Raji (cell line): Measurements from ENCODE around the gene PRMT3.

Experiments used
- POLR2A ChIP-seq: IDR thresholded peaks from 2 replicates; pipeline ENCODE4 v1.6.1; 2011; ENCODE audit warnings: low read depth, low read length, control low read depth; ENCODE audit not compliant: insufficient read depth

Gene PRMT3

GRCh38 chr11:20368438-20368837 lies 19.1 kb upstream of the PRMT3 start:
- TF ChIP-seq POLR2A = no peak

DNA sequence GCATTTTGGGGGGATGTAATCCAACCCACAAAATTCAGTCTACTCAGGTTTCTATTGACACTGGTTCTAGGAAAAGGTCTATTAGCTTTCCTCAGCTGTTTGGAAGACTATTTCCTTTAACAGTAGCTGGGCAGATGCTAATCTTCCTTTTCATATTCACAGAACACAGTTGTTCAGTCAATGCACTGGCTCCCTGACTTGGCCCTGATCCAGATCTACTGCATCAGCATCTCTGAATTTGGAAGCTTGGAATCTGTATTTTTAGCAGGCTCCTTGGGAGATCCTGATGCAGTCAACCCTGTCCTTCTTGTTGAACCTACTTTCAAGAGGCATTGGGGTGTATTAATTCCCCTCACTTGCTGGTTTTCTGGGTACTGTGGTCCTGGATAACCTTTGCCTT lies 17.7 kb upstream of the PRMT3 start:
- no peak for TF ChIP-seq POLR2A

GRCh38 chr11:20372081-20372626 lies 15.4 kb upstream of the PRMT3 start:
- no peak for TF ChIP-seq POLR2A

DNA sequence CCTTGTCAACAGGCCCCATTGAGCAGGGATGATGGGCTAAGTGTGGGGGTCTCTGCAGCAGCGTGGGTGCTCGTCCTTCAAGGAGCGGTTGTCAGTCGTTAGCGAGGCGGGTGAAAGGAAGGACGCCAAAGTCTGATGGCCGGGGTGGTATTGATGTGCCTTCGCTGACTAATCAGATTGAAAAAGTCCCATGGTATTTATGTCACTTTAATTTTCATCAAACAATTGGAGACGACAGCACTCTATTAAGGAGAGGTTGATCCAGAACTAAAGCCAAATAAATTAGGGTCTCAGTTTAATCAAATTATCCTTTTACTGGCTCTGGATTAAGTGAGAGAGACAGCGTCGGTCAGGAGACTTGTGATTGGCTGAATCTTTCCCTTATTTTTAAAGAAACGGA lies 14.4 kb upstream of the PRMT3 start:
- no peak for TF ChIP-seq POLR2A

DNA sequence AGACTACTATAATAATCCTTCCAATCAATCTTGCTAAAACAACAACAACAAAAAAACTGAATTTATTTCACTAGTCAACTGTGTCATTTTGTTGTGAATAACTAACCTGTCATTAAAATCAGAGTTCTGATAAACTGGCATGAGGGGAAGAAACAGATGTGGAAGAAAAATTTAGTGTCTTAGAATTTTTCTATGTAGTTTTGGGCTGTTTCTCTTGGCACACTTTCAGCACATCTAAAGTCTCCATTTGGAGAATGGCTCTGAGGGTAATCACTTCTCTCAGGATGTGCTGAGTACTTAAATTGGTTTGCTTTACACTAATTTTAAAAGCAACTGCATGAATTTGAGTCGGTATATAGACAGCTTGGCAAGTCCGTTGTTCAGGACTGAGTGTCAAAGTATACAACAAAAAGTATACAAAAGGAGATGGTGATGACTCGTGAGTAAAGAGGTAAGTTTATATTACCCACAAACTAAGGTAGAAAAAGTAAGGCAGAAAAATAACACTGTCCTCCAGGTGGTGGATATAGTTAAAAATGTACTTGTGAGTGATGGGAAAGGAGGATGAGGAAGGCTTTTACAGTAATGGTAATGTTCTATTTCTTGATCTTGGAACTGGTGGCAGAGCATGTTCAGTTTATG lies 13.8 kb upstream of the PRMT3 start:
- TF ChIP-seq POLR2A = no peak

DNA sequence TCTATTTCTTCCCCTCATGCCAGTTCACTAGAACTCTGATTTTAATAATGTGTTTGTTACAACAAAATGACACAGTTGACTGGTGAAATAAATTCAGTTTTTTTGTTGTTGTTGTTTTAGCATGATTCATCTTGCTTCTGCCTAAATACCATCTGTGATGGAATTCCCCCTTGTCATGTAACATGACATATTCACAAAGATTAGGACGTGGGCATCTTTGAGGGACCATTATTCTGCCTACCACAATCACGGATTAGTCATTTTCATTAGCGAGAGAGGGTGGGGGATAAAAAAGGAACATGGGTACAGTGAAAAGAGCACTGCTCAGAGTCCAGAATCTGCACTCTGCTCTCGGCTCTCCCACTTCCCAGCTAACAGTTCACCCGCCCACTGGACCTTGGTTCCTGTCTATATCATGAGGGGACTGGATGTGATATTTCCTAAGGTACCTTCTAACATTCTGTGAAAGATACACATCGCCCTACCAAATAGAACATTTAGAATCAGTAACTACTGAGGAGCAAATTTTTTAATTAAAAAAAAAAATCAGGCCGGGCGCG lies 12.7 kb upstream of the PRMT3 start:
- TF ChIP-seq POLR2A = no peak

DNA sequence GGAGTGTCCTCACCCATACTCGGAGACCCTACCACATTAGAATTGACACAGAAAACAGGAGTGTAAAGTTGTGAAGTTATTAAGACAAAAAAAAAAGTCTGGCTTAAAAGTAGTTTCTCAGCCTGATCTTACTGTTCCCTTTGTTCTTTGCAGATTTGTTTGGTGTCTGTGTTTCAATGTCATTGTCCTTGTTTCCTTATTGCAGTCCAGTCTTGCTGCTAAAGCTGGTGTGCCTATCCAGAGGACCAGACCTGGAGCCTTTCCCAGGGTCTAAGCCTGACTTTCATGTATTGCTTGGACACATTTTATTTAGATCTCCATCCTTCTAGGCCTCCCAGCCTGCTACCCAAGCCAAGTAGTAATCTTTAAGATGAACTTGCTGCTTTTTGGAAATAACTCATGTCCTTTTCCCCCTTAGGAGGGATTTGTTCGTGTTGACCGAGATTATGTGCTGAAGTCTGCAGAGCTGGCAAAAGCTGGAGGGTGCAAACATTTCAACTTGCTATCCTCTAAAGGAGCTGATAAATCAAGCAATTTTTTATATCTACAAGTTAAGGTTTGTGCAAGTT lies 11.3 kb upstream of the PRMT3 start:
- no peak for TF ChIP-seq POLR2A

- TF ChIP-seq POLR2A = no peak; the same call in 1 of the 2 replicates
These were observed 860 bp downstream of the PRMT3 start for GRCh38 chr11:20388096-20389055.

GRCh38 chr11:20397281-20397680 lies 9.8 kb downstream of the PRMT3 start:
- no peak for TF ChIP-seq POLR2A

- TF ChIP-seq POLR2A = no peak
These were observed 12.0 kb downstream of the PRMT3 start for GRCh38 chr11:20399498-20399897.

DNA sequence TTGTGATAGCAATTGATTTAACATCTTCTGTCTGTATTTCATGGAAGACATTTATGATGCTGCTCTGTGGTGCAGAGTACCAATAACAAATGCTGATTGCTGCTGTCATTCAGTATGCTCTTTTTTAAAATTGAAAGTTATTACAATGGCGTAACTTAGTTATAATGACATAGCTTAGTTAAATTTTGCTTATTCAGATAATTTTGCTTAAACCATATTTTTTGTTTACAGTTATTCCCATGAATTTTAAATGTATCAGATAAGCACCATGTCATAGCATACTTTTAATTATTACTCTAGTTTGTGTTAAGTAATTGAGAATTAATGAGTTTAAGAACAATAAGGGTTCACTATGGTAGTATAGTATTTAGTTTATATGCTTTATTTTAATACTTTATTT lies 15.5 kb downstream of the PRMT3 start:
- no peak for TF ChIP-seq POLR2A

DNA sequence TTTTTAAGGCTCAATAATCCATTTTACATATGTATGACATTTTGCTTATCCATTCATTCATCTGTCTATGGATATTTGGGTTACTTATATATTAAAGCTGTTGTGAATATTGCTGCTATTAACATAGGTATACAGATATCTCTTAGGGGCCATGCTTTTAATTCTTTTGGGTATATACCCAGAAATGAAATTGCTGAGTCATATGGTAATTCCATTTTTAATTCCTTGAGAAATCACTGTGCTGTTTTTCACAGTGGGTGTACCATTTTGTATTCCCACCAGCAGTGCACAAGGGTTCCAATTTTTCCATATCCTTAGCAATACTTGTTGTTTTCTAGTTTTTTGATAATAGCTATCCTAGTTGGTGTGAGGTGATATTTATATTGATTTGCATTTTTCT lies 19.0 kb downstream of the PRMT3 start:
- TF ChIP-seq POLR2A = no peak

- no peak for TF ChIP-seq POLR2A
These were observed 19.8 kb downstream of the PRMT3 start for GRCh38 chr11:20407344-20407743.

DNA sequence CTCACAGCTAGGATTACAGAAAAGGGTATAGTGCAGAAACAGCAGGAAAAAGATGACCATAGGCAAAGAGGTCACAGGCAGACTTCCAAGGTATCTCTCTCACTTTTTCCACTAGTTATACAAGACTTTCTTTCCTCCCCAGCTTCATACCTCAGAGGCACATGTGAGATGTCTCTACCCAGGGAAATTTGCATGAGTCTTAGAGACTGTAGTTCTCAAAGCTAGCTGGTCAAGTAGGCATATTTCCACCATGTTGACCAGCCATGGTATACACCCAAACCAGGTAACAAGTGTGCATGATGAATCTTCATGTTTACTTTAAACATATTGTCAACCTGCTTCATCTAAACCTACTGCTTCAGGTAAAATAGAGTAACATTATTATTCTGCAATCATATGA lies 27.9 kb downstream of the PRMT3 start:
- TF ChIP-seq POLR2A = no peak

DNA sequence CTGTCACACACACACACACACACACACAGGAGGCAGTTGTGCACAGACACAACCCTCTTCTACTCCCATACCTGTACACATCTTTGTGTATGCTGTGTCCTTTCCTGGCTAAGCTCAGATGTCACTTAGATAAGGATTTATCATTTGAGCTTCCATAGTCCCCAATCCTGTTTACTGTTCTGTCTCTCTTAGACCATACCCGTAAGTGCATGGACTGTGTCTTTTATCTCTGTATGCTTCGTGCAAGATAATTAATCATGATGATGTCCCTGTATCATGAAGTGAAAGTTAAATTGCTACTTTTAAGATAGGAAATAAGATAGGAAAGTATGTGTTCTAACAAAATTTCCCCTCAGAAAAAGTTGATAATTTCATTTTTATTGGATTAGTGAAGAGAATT lies 30.3 kb downstream of the PRMT3 start:
- TF ChIP-seq POLR2A = no peak
